GM21447 (cell line): Measurements from ENCODE around the gene ACTL9.

Experiments used
- ATAC-seq: cut with Tn5 transposase; IDR thresholded peaks from one replicate; pipeline ENCODE4 v1.9.1; 2021; ENCODE audit not compliant: unreplicated experiment

The ACTL9 gene

GRCh38 chr19:8686549-8686948 is 12.0 kb downstream of the ACTL9 start:
- no peak for ATAC-seq

GRCh38 chr19:8684001-8684902 is 14.3 kb downstream of the ACTL9 start:
- no peak for ATAC-seq

DNA sequence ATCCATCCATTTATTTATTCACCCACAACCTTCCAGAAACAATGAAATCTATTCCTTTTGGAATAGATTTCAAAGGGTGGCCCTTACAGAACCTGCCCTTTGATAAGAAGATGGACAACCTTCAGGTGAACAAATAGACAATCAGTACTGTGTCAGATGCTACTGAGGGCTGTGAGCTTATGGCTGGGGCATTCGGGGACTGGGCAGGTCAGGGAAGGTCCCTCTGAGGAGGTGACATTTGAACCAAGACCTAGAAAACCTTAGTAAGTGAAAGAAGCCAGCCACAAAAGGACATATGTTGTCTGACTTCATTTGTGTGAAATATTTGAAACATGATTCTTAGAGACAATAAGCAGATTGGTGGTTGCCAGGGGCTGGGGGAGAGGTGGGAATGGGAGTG is 15.7 kb downstream of the ACTL9 start:
- ATAC-seq, result no peak

GRCh38 chr19:8682472-8682871 is 16.1 kb downstream of the ACTL9 start:
- no peak for ATAC-seq

DNA sequence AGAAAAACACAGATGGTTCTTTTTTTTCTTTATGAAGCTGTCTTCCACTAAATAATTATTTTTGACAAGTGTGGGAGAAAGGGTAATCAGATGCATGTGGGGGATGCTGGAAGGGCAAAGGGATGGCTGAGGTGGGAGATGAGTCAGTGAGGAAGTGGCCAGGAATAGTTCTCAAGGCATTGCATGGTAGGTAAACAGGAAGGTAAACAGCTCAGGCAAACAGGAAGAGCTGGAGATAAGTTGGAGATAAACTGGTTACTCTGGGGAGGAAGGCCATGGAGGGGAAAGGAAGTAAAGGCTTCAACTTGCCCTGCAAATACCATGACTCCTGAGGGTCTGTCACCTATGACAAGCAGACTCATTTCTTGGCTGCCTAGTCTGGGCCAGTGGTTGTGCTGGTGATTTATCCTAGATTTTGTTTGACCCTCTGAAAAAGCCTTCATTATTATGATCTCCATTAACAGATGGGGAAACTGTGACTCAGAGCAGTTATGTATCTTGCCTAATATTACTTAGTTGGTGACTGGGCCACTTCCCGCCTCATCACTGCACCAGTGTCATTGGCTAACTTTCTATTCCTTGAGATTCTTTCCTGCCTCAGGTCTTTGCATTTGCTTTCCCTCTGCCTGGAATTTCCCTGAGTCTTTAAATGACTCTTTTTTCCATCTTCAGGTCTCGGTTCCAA is 17.1 kb downstream of the ACTL9 start:
- ATAC-seq, result no peak

GRCh38 chr19:8680676-8681344 is 17.8 kb downstream of the ACTL9 start:
- ATAC-seq, result no peak

GRCh38 chr19:8678244-8678807 is 20.3 kb downstream of the ACTL9 start:
- no peak for ATAC-seq

DNA sequence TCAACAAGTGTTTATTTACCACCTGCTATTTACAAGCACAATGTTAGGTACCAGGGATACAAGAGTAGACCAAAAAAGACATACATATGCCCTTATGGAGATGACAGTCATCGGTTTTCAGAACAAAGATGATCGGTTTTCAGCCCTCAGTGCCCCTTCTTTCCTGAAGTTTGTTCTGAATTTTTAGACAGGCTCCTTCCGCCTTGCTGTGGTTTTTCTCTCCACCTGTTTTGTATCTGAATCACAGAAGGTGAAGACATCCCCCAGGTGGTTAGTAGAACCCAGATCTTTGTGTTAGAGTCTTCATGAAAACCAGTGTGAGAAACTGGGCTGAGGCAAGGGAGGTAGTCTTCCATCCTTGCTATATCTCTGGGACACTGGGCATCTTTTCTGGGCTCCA is 23.5 kb downstream of the ACTL9 start:
- ATAC-seq, result no peak

DNA sequence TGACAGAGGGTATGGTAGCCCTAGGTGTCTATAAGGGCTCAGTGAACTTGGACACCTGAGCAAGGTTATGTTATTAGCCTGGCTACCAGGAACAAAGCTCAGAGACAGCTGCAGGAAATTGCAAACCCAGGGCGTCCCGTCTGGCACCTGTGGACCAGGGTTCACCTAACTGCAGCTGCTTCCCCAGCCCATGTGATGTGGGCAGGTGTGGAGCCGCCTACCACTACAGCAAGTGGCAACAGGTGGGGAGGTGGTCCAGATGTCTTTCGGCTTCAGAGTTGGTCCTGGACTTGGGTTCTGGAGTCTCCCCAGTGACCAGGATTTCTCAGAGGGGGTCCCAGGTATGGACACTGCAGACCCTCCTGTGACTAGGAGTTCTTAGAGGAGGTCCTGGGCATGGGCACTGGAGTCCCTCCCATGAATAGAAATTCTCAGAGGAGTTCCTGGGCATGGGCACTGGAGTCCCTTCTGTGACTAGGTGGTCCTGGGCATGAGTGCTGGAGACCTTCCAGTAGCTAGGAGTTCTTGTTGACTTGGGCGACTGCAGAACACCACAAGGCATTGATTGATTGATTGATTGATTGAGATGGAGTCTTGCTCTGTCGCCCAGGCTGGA is 25.2 kb downstream of the ACTL9 start:
- ATAC-seq, result no peak

- ATAC-seq, result no peak
Observed at GRCh38 chr19:8666814-8667405, 31.7 kb downstream of the ACTL9 start.

GRCh38 chr19:8665468-8666213 is 33.0 kb downstream of the ACTL9 start:
- ATAC-seq, result no peak

GRCh38 chr19:8664671-8665057 is 33.9 kb downstream of the ACTL9 start:
- no peak for ATAC-seq

- no peak for ATAC-seq
Observed at GRCh38 chr19:8663920-8664670, 34.5 kb downstream of the ACTL9 start.

GRCh38 chr19:8662263-8662662 is 36.3 kb downstream of the ACTL9 start:
- ATAC-seq, result no peak

GRCh38 chr19:8659905-8660304 is 38.7 kb downstream of the ACTL9 start:
- no peak for ATAC-seq

GRCh38 chr19:8657869-8658268 is 40.7 kb downstream of the ACTL9 start:
- ATAC-seq, result no peak

DNA sequence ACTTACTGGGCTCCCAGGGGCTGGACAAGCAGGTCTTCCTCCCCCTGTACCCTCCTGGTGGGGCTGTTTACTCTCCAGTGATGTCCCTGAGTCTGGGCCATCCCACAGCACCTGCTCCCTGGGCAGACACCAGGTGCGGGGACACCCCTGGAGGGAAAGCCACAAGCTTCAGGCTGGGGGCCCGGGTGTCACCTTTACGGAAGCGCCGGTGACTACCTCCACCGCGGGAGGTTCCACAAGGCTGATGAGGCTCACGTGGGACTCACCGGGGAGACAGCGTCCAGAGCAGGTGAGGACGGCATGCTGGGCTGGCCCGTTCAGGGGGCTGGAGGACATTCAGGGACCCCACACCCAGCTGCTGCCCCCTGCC is 43.3 kb downstream of the ACTL9 start:
- no peak for ATAC-seq

GRCh38 chr19:8654591-8655339 is 43.8 kb downstream of the ACTL9 start:
- ATAC-seq, result no peak

DNA sequence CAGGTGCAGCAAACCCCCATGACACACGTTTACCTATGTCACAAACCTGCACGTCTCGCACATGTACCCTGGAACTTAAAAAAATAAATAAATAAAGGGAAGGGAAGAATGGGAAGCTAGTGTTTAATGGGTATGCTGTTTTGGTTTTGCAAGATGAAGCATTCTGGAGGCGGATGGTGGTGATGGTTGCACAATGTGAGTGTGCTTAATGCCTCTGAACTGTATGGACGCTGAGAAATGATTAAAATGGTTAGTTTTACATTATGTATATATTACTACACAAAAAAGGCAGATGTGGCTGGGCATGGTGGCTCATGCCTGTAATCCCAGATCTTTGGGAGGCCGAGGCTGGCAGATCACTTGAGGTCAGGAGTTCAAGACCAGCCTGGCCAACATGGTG is 50.4 kb downstream of the ACTL9 start:
- no peak for ATAC-seq
